GM12878 (cell line): Measurements from ENCODE around the gene AASDH. TPM values are rescaled to one million over a fixed set of nuclear protein-coding genes. Genes with fewer than 3 reads are reported as not detected.

Experiments
- ATAC-seq: fragments of 200-7000 bp; cut with Tn5 transposase; 3 replicates; pipeline ENCODE4 v1.9.1; 2020; ENCODE audit warnings: mild to moderate bottlenecking, moderate library complexity
- BruUV-seq: library from RNA; stranded (reverse); fragments of 400-500 nt; replicated peaks from 2 replicates; lab custom pipeline; 2021; lab: Mats Ljungman, UMichigan
- CTCF ChIA-PET: fragments of 300-600 bp; sonication (Branson Sonifier 250); formaldehyde crosslinking; extraction: SDS; loops from one replicate; lab custom pipeline; 2021; ENCODE audit warnings: inconsistent platforms; lab: Yijun Ruan, JAX
- POLR2A ChIA-PET: fragments of 350-600 bp; formaldehyde crosslinking; extraction: SDS; loops from one replicate; lab custom pipeline; 2021; ENCODE audit warnings: inconsistent platforms; lab: Charles Lee
- RAD21 ChIA-PET: fragments of 300-600 bp; sonication (Branson Sonifier 250); formaldehyde crosslinking; loops from one replicate; lab custom pipeline; 2023; ENCODE audit warnings: antibody characterized with exemption; ENCODE audit not compliant: unreplicated experiment; lab: Charles Lee
- SMC1A ChIA-PET: fragments of 300-600 bp; sonication (Branson Sonifier 250); formaldehyde crosslinking; loops from one replicate; lab custom pipeline; 2023; ENCODE audit not compliant: unreplicated experiment, uncharacterized antibody; lab: Charles Lee
- DNase-seq: peaks from one replicate; pipeline ENCODE4 v3.0.0-alpha.2; 2011; ENCODE audit warnings: low read depth, low spot score
- FAIRE-seq: peaks from 3 replicates; lab custom pipeline; 2011; peaks lifted over from hg19 to GRCh38; lab: Jason Lieb, UNC
- H2AFZ ChIP-seq: 2 replicates; pipeline ENCODE4 v1.6.0; 2011; ENCODE audit warnings: low read depth, low read length, control low read depth; ENCODE audit not compliant: control insufficient read depth
- H3K27ac ChIP-seq: 2 replicates; pipeline ENCODE4 v1.5.1; 2011; ENCODE audit warnings: control low read depth; ENCODE audit not compliant: control insufficient read depth, insufficient read depth
- H3K27me3 ChIP-seq, 2 experiments: replicated peaks in 1 of 2; 2 replicates each; pipeline versions ENCODE4 v1.6.0 to v1.6.1; 2011; ENCODE audit warnings: low read length in 1 of 2; ENCODE audit not compliant: control insufficient read depth in 2 of 2, insufficient read depth in 2 of 2
- H3K36me3 ChIP-seq, 2 experiments: 2 replicates each; pipeline ENCODE4 v1.5.1; 2011; ENCODE audit warnings: low read length in 1 of 2; ENCODE audit not compliant: control insufficient read depth in 2 of 2, insufficient read depth in 2 of 2
- H3K4me1 ChIP-seq: 2 replicates; pipeline ENCODE4 v1.6.1; 2011; ENCODE audit warnings: mild to moderate bottlenecking, low read length, moderate library complexity, mixed read lengths; ENCODE audit not compliant: control insufficient read depth, insufficient read depth
- H3K4me2 ChIP-seq: 2 replicates; pipeline ENCODE4 v1.6.0; 2011; ENCODE audit warnings: control low read depth; ENCODE audit not compliant: control insufficient read depth, insufficient read depth
- H3K4me3 ChIP-seq: fragments of 200-600 bp; sonication (generic); 2 replicates; pipeline ENCODE4 v1.5.1; 2016
- H3K79me2 ChIP-seq: 2 replicates; pipeline ENCODE4 v1.6.0; 2011; ENCODE audit warnings: low read length; ENCODE audit not compliant: control insufficient read depth, insufficient read depth
- H3K9ac ChIP-seq: 2 replicates; pipeline ENCODE4 v1.8.0; 2011; ENCODE audit warnings: low read length, control low read depth, mixed read lengths; ENCODE audit not compliant: control insufficient read depth, insufficient read depth
- H3K9me3 ChIP-seq: replicated peaks from 3 replicates; pipeline ENCODE4 v1.5.1; 2011; ENCODE audit warnings: mild to moderate bottlenecking, low read length; ENCODE audit not compliant: control insufficient read depth, insufficient read depth
- H4K20me1 ChIP-seq: 2 replicates; pipeline ENCODE4 v1.6.0; 2011; ENCODE audit not compliant: control insufficient read depth, insufficient read depth
- IRF4 ChIP-seq: IDR thresholded peaks from 2 replicates; pipeline ENCODE4 v1.6.1; 2011; ENCODE audit warnings: low read depth, low read length
- MTA3 ChIP-seq: IDR thresholded peaks from 2 replicates; pipeline ENCODE4 v1.6.1; 2012; ENCODE audit warnings: low read length, inconsistent platforms, borderline replicate concordance
- NFIC ChIP-seq: IDR thresholded peaks from 2 replicates; pipeline ENCODE4 v1.6.1; 2012; ENCODE audit warnings: low read depth, mild to moderate bottlenecking, inconsistent platforms, low read length, moderate library complexity
- SMAD1 ChIP-seq: fragments of 450-650 bp; IDR thresholded peaks from 2 replicates; pipeline ENCODE4 v1.6.1; 2018; ENCODE audit warnings: mild to moderate bottlenecking, low read depth; ENCODE audit not compliant: partially characterized antibody
- TARDBP ChIP-seq: IDR thresholded peaks from 2 replicates; pipeline ENCODE4 v1.6.1; 2016; ENCODE audit warnings: borderline replicate concordance
- YY1 ChIP-seq: IDR thresholded peaks from 2 replicates; pipeline ENCODE4 v1.6.1; 2011; ENCODE audit warnings: low read depth, mild to moderate bottlenecking, low read length
- ZNF384 ChIP-seq: IDR thresholded peaks from 2 replicates; pipeline ENCODE4 v1.6.1; 2012; ENCODE audit warnings: low read depth, mild to moderate bottlenecking, low read length, improper control_type of control experiment, borderline replicate concordance
- WGBS: methylation state at CpG from one replicate; pipeline ENCODE4 v1.1.6; 2016; ENCODE audit warnings: low lambda C conversion rate; ENCODE audit not compliant: insufficient replicate concordance, insufficient coverage; ENCODE audit errors: missing lambda C conversion rate; 5-methylcytosine and 5-hydroxymethylcytosine counted together
- in situ Hi-C: fragments of 300-500 bp; cut with MboI; formaldehyde crosslinking; loops from 9 replicates; pipeline ENCODE4 v1.14.3; 2018; ENCODE audit warnings: mixed read lengths
- intact Hi-C: fragments of 100-400 bp; cut with micrococcal nuclease; formaldehyde crosslinking; loops from one replicate; pipeline ENCODE4 v1.14.2; 2022; ENCODE audit not compliant: unreplicated experiment
- polyA plus RNA-seq, 11 experiments: library from polyadenylated mRNA; depleted of rRNA in 4 of 11; unstranded in 6 of 11; stranded (reverse) in 5 of 11; fragments of >200 nt; fragmentation: Nextera tagmentation in 4 of 11; fragmentation: Illumina TruSeq in 1 of 11; extraction: Ambion mirVana in 4 of 11; extraction: Trizol in 1 of 11; gene quantifications; 1 replicate in 1 of 11; 2 replicates in 10 of 11; pipeline versions ENCODE4 v1.2.1 to v1.2.3, GENCODE V29; 2011 to 2016; ENCODE audit warnings: inconsistent platforms in 2 of 11, missing spikeins in 2 of 11, low read depth in 1 of 11
- small RNA-seq: library from RNA; depleted of rRNA; stranded (forward); fragments of <200 nt; gene quantifications from one replicate; pipeline ENCODE3, GENCODE V24; 2014
- total RNA-seq, 4 experiments: library from RNA; depleted of rRNA in 3 of 4; stranded (reverse); fragments of >200 nt in 3 of 4; fragmentation: Illumina TruSeq in 1 of 4; extraction: Trizol in 1 of 4; gene quantifications; 2 replicates each; pipeline versions ENCODE4 v1.2.1 to v1.2.3, GENCODE V29; 2013 to 2021

Gene AASDH
- total and polyA plus RNA-seq, 10 of the 15 experiments (the other 5 are each of a cell fraction or from before 2014, with no cell fraction given), result 7.3 to 19.1 (median 11.3) TPM

DNA sequence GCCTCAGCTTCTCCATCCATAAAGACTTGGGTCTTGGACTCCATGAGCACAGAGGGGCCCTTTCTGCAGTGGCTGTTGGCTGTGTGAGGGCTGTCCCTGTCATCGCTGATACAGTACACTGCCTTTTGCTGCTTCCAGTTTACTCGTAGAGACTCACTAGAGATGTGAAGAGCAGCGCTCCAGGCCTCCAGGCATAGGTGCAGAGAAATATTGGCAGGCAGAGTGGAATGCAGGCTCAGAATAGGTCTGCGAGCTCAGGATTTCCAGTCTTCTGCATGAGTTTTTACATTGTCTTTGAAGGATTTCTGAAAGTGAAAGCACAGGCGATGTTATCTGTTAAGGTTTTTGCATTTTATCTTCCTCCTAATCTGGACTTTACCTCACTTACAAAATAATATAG is 97.4 kb downstream of the AASDH start:
- no peak overlapping the region for H3K9ac ChIP-seq
- H3K4me3 ChIP-seq, result no peak overlapping the region
- in situ Hi-C loops (loop anchor here (10.0 kb wide), 1 partner anchor 345 kb away; the partner anchor contains the start of gene CEP135), intact Hi-C loops (no loop called here)
- FAIRE-seq (no peak), DNase-seq (no peak), ATAC-seq (no peak; the same call in 1 of the 3 replicates)
- H3K4me1 ChIP-seq, result no peaks in the 10 kb centered on the region
- H3K27me3 ChIP-seq, result no peaks in the 10 kb centered on the region
- ChIA-PET SMC1A (interaction anchor here (0.6 to 1.9 kb wide), 3 partner anchors 10 to 371 kb away, joined by 3 to 5 read pairs (median 4); no protein-coding TSS in a partner anchor), POLR2A (no interaction called here), RAD21 (no interaction called here), CTCF (interaction anchor here (2.2 kb wide), 1 partner anchor 10 kb away, joined by 8 read pairs; no protein-coding TSS in a partner anchor)
- H3K9me3 ChIP-seq, result no peaks in the 10 kb centered on the region
- H3K79me2 ChIP-seq, result no peaks in the 10 kb centered on the region
- no peak overlapping the region for H3K27ac ChIP-seq
- H3K4me2 ChIP-seq, result 0 out of 2 replicates have a peak overlapping the region, but pooled peaks have one; percentile 49
- no peaks in the 10 kb centered on the region for H4K20me1 ChIP-seq
- no TSS peak for BruUV-seq
- no peak overlapping the region for H2AFZ ChIP-seq
- WGBS, result 72% methylated on average over 5 of the region's 5 CpGs
- TF ChIP-seq MTA3, result no peak
- TF ChIP-seq ZNF384, result no peak
- TF ChIP-seq NFIC, result no peak
- TF ChIP-seq YY1, result no peak
- no peak for TF ChIP-seq IRF4
- no peaks in the 10 kb centered on the region for H3K36me3 ChIP-seq

DNA sequence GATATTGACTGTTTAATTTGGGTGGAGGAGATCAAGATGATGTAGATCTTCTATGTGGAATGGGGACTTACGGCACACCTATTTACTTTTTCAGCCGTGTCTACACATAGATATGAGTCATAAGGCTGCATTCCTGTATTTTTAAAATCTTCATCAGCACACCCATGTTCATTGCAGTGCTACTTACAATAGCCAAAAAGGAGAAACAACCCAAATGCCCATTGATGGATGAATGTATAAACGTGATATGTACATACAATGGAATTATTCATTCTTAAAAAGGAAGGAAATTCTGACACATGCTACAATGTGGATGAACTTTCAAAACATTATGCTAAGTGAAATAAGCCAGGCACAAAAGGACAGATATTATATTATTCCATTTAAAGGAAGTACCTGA is 98.6 kb downstream of the AASDH start:
- H3K36me3 ChIP-seq, result no peaks in the 10 kb centered on the region
- CTCF ChIA-PET, result no interaction called here
- no peaks in the 10 kb centered on the region for H3K9me3 ChIP-seq
- H3K79me2 ChIP-seq, result no peaks in the 10 kb centered on the region
- POLR2A ChIA-PET, result no interaction called here
- RAD21 ChIA-PET, result no interaction called here
- no TSS peak for BruUV-seq
- no peak for DNase-seq
- no peak overlapping the region for H2AFZ ChIP-seq
- in situ Hi-C loops (no loop called here), intact Hi-C loops (no loop called here)
- SMC1A ChIA-PET, result no interaction called here
- ATAC-seq, result no peak
- no peaks in the 10 kb centered on the region for H3K27me3 ChIP-seq
- H3K4me1 ChIP-seq, result no peaks in the 10 kb centered on the region
- no peak overlapping the region for H3K4me3 ChIP-seq
- H3K27ac ChIP-seq, result no peak overlapping the region
- WGBS, result 53% methylated on average over 3 of the region's 3 CpGs
- FAIRE-seq, result no peak
- no peak overlapping the region for H3K4me2 ChIP-seq
- TF ChIP-seq MTA3, result no peak
- no peak for TF ChIP-seq TARDBP
- TF ChIP-seq SMAD1, result no peak
- TF ChIP-seq, all 136 proteins: peak for 0
- Histone ChIP-seq H3K9ac (no peak overlapping the region), H4K20me1 (no peaks in the 10 kb centered on the region)

Small RNA genes within 50 kb of the gene (small RNA-seq; reads per million reads assigned to genes)
- gene RNU6-197P, result not detected

Other genes with a start within 250 kb of the AASDH start
- gene PPAT, start 48.1 kb upstream of the AASDH start, total RNA-seq (2014; rRNA removed), result 37.3 and 41.7 TPM in 2 replicates
- gene PPAT, start 48.1 kb upstream of the AASDH start, total RNA-seq (2014; rRNA removed; fragmentation: Illumina TruSeq; extraction: Trizol), result 39.0 and 40.9 TPM in 2 replicates
- 44.1 and 51.2 TPM in 2 replicates for gene PPAT, start 48.1 kb upstream of the AASDH start, total RNA-seq (2021)
- gene PPAT, start 48.1 kb upstream of the AASDH start, polyA plus RNA-seq (2011; rRNA removed), result 31.4 and 41.0 TPM in 2 replicates
- 38.7 and 39.9 TPM in 2 replicates for gene PPAT, start 48.1 kb upstream of the AASDH start, polyA plus RNA-seq (2014; fragmentation: Illumina TruSeq; extraction: Trizol)
- gene PPAT, start 48.1 kb upstream of the AASDH start, polyA plus RNA-seq (2014; fragmentation: Nextera tagmentation; extraction: Ambion mirVana), result 10 to 100 TPM; 24.9 to 32.6 TPM
- 27.0 and 27.3 TPM in 2 replicates for gene PPAT, start 48.1 kb upstream of the AASDH start, polyA plus RNA-seq (2014; rRNA removed)
- gene PPAT, start 48.1 kb upstream of the AASDH start, polyA plus RNA-seq (2016; fragmentation: Nextera tagmentation; extraction: Ambion mirVana), result 10 to 100 TPM; 47.4 to 50.7 TPM
- 109 and 120 TPM in 2 replicates for gene PAICS, start 48.8 kb upstream of the AASDH start, total RNA-seq (2014; rRNA removed)
- gene PAICS, start 48.8 kb upstream of the AASDH start, total RNA-seq (2014; rRNA removed; fragmentation: Illumina TruSeq; extraction: Trizol), result 175 and 181 TPM in 2 replicates
- gene PAICS, start 48.8 kb upstream of the AASDH start, total RNA-seq (2021), result 248 and 251 TPM in 2 replicates
- gene PAICS, start 48.8 kb upstream of the AASDH start, polyA plus RNA-seq (2011; rRNA removed), result 350 and 490 TPM in 2 replicates
- gene PAICS, start 48.8 kb upstream of the AASDH start, polyA plus RNA-seq (2014; fragmentation: Illumina TruSeq; extraction: Trizol), result 295 and 365 TPM in 2 replicates
- 100 to 1,000 TPM; 224 to 251 TPM for gene PAICS, start 48.8 kb upstream of the AASDH start, polyA plus RNA-seq (2014; fragmentation: Nextera tagmentation; extraction: Ambion mirVana)
- gene PAICS, start 48.8 kb upstream of the AASDH start, polyA plus RNA-seq (2014; rRNA removed), result 158 and 201 TPM in 2 replicates
- gene PAICS, start 48.8 kb upstream of the AASDH start, polyA plus RNA-seq (2016; fragmentation: Nextera tagmentation; extraction: Ambion mirVana), result 100 to 1,000 TPM; 314 to 315 TPM
- 66.4 and 74.4 TPM in 2 replicates for gene SRP72, start 80.1 kb upstream of the AASDH start, total RNA-seq (2014; rRNA removed)
- 102 and 105 TPM in 2 replicates for gene SRP72, start 80.1 kb upstream of the AASDH start, total RNA-seq (2014; rRNA removed; fragmentation: Illumina TruSeq; extraction: Trizol)
- gene SRP72, start 80.1 kb upstream of the AASDH start, total RNA-seq (2021), result 122 and 130 TPM in 2 replicates
- 94.6 and 140 TPM in 2 replicates for gene SRP72, start 80.1 kb upstream of the AASDH start, polyA plus RNA-seq (2011; rRNA removed)
- 168 and 192 TPM in 2 replicates for gene SRP72, start 80.1 kb upstream of the AASDH start, polyA plus RNA-seq (2014; fragmentation: Illumina TruSeq; extraction: Trizol)
- gene SRP72, start 80.1 kb upstream of the AASDH start, polyA plus RNA-seq (2014; fragmentation: Nextera tagmentation; extraction: Ambion mirVana), result 100 to 1,000 TPM; 158 to 186 TPM
- gene SRP72, start 80.1 kb upstream of the AASDH start, polyA plus RNA-seq (2014; rRNA removed), result 61.6 and 68.7 TPM in 2 replicates
- gene SRP72, start 80.1 kb upstream of the AASDH start, polyA plus RNA-seq (2016; fragmentation: Nextera tagmentation; extraction: Ambion mirVana), result 100 to 1,000 TPM; 136 to 145 TPM
- gene ARL9, start 118.3 kb upstream of the AASDH start, total RNA-seq (2014; rRNA removed), result not detected in 2 replicates
- not detected in 2 replicates for gene ARL9, start 118.3 kb upstream of the AASDH start, total RNA-seq (2014; rRNA removed; fragmentation: Illumina TruSeq; extraction: Trizol)
- not detected in 2 replicates for gene ARL9, start 118.3 kb upstream of the AASDH start, total RNA-seq (2021)
- gene ARL9, start 118.3 kb upstream of the AASDH start, polyA plus RNA-seq (2011; rRNA removed), result not detected in 2 replicates
- not detected in 2 replicates for gene ARL9, start 118.3 kb upstream of the AASDH start, polyA plus RNA-seq (2014; fragmentation: Illumina TruSeq; extraction: Trizol)
- not detected for gene ARL9, start 118.3 kb upstream of the AASDH start, polyA plus RNA-seq (2014; fragmentation: Nextera tagmentation; extraction: Ambion mirVana)
- not detected in 2 replicates for gene ARL9, start 118.3 kb upstream of the AASDH start, polyA plus RNA-seq (2014; rRNA removed)
- not detected for gene ARL9, start 118.3 kb upstream of the AASDH start, polyA plus RNA-seq (2016; fragmentation: Nextera tagmentation; extraction: Ambion mirVana)